Calu3 (cell line): ENCODE measurements around the gene DDAH2. TPM values are rescaled to one million over a fixed set of nuclear protein-coding genes. Genes with fewer than 3 reads are reported as not detected.
A peak's percentile ranks its signal among the peaks of the same experiment; 100 is the strongest.

ENCODE experiments used
- BruUV-seq: library from RNA; stranded (reverse); fragments of 400-500 nt; replicated peaks from 2 replicates; lab custom pipeline; 2021; lab: Mats Ljungman, UMichigan
- CTCF ChIA-PET: fragments of 300-600 bp; sonication (Branson Sonifier 250); formaldehyde crosslinking; loops from one replicate; lab custom pipeline; 2022; ENCODE audit warnings: antibody characterized with exemption; lab: Charles Lee
- DNase-seq: peaks from one replicate; pipeline ENCODE4 v3.0.0; 2022
- H3K27ac Mint-ChIP-seq: one replicate; pipeline ENCODE4 v1.8.0; 2022; ENCODE audit warnings: mixed read lengths; ENCODE audit not compliant: unreplicated experiment
- H3K27me3 Mint-ChIP-seq: one replicate; pipeline ENCODE4 v1.8.0; 2022; ENCODE audit warnings: mixed read lengths; ENCODE audit not compliant: unreplicated experiment
- H3K36me3 Mint-ChIP-seq: one replicate; pipeline ENCODE4 v1.8.0; 2022; ENCODE audit warnings: mild to moderate bottlenecking, moderate library complexity, mixed read lengths; ENCODE audit not compliant: insufficient read depth, unreplicated experiment
- H3K4me1 Mint-ChIP-seq: one replicate; pipeline ENCODE4 v1.8.0; 2022; ENCODE audit warnings: mild to moderate bottlenecking, low read depth, mixed read lengths; ENCODE audit not compliant: unreplicated experiment
- H3K4me3 Mint-ChIP-seq: one replicate; pipeline ENCODE4 v1.8.0; 2022; ENCODE audit warnings: mild to moderate bottlenecking, low read depth, moderate library complexity, mixed read lengths; ENCODE audit not compliant: unreplicated experiment
- H3K9me3 Mint-ChIP-seq: one replicate; pipeline ENCODE4 v1.8.0; 2022; ENCODE audit warnings: low read depth, mixed read lengths; ENCODE audit not compliant: unreplicated experiment
- CTCF ChIP-seq: fragments of 200-600 bp; IDR thresholded peaks from one replicate; pipeline ENCODE4 v1.8.0; 2022; ENCODE audit warnings: antibody characterized with exemption; ENCODE audit not compliant: unreplicated experiment
- intact Hi-C: fragments of 100-400 bp; cut with micrococcal nuclease; formaldehyde crosslinking; loops from one replicate; pipeline ENCODE4 v1.10.0; 2022; ENCODE audit not compliant: unreplicated experiment
- total RNA-seq: library from RNA; stranded (reverse); gene quantifications from 2 replicates; pipeline ENCODE4 v1.2.3, GENCODE V29; 2022

DDAH2 gene
- total RNA-seq, 1 experiment from 2014 or later, result 81.4 TPM

GRCh38 chr6:31736021-31736767 is 7.1 kb upstream of the DDAH2 start, which contains the start of gene CLIC1:
CLIC1 (minus strand) TSS chr6:31736530; CDS start chr6:31736300, 230 bp downstream.
- CTCF ChIA-PET, result interaction anchor here (0.6 to 1.5 kb wide), 8 partner anchors 33 to 87 kb away, joined by 3 to 5 read pairs (median 4); partner anchors contain the start of genes ABHD16A, HSPA1A, HSPA1L and VWA7
- Mint-ChIP-seq H3K27me3 (no peaks in the 10 kb centered on the region), H3K36me3 (peaks cover 99% of the 10 kb centered on the region), H3K9me3 (no peaks in the 10 kb centered on the region), H3K4me3 (peak within 1 kb of the TSS; percentile 98), H3K4me1 (peaks cover 60% of the 10 kb centered on the region), H3K27ac (peak within 1 kb of the TSS; percentile 94)
- intact Hi-C loops, result loop anchor here (5.0 kb wide), 1 partner anchor 34 kb away; the partner anchor contains the start of gene ABHD16A
- peak; percentile 97 for DNase-seq
- TSS peak; percentile 42 for BruUV-seq
- no peak for TF ChIP-seq CTCF

GRCh38 chr6:31734821-31735406 is 5.8 kb upstream of the DDAH2 start:
- intact Hi-C loops, result loop anchor here (5.0 kb wide), 1 partner anchor 33 kb away; the partner anchor contains the start of gene ABHD16A
- Mint-ChIP-seq H3K27me3 (no peaks in the 10 kb centered on the region), H3K27ac (peak overlapping the region; percentile 94), H3K4me3 (peak overlapping the region; percentile 98), H3K9me3 (no peaks in the 10 kb centered on the region), H3K4me1 (peaks cover 60% of the 10 kb centered on the region), H3K36me3 (peaks cover 99% of the 10 kb centered on the region)
- DNase-seq, result peak; percentile 77
- TF ChIP-seq CTCF, result no peak
- no TSS peak for BruUV-seq
- CTCF ChIA-PET, result interaction anchor here (0.6 to 1.6 kb wide), 9 partner anchors 12 to 185 kb away, joined by 3 to 5 read pairs (median 3); partner anchors contain the start of genes ABHD16A and MPIG6B

- Mint-ChIP-seq H3K4me1 (peaks cover 57% of the 10 kb centered on the region), H3K27me3 (no peaks in the 10 kb centered on the region), H3K4me3 (peak overlapping the region; percentile 98), H3K27ac (peak overlapping the region; percentile 94), H3K9me3 (no peaks in the 10 kb centered on the region), H3K36me3 (peaks cover 99% of the 10 kb centered on the region)
- TF ChIP-seq CTCF, result no peak
- CTCF ChIA-PET, result interaction anchor here (1.0 to 1.6 kb wide), 4 partner anchors 12 to 45 kb away, joined by 3 to 5 read pairs (median 4); partner anchors contain the start of gene MPIG6B
- DNase-seq, result no peak
- BruUV-seq, result no TSS peak
- intact Hi-C loops, result no loop called here
Measured at GRCh38 chr6:31734247-31734820, 5.2 kb upstream of the DDAH2 start.

GRCh38 chr6:31733734-31734133 is 4.6 kb upstream of the DDAH2 start:
- Mint-ChIP-seq H3K9me3 (no peaks in the 10 kb centered on the region), H3K27ac (peak overlapping the region; percentile 94), H3K36me3 (peaks cover 99% of the 10 kb centered on the region), H3K4me3 (peak overlapping the region; percentile 98), H3K4me1 (peaks cover 51% of the 10 kb centered on the region), H3K27me3 (no peaks in the 10 kb centered on the region)
- no peak for DNase-seq
- CTCF ChIA-PET, result interaction anchor here (0.7 kb wide), 1 partner anchor 197 kb away, joined by 3 read pairs; no protein-coding TSS in a partner anchor
- intact Hi-C loops, result no loop called here
- BruUV-seq, result no TSS peak
- no peak for TF ChIP-seq CTCF
